Measurements from ENCODE around the gene KLK15.

DNA sequence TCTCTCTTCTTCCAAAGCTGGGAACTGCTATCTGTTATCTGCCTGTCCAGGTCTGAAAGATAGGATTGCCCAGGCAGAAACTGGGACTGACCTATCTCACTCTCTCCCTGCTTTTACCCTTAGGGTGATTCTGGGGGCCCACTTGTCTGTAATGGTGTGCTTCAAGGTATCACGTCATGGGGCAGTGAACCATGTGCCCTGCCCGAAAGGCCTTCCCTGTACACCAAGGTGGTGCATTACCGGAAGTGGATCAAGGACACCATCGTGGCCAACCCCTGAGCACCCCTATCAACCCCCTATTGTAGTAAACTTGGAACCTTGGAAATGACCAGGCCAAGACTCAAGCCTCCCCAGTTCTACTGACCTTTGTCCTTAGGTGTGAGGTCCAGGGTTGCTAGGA is 26.5 kb upstream of the KLK15 start:
- TF ChIP-seq, protein P1, sequence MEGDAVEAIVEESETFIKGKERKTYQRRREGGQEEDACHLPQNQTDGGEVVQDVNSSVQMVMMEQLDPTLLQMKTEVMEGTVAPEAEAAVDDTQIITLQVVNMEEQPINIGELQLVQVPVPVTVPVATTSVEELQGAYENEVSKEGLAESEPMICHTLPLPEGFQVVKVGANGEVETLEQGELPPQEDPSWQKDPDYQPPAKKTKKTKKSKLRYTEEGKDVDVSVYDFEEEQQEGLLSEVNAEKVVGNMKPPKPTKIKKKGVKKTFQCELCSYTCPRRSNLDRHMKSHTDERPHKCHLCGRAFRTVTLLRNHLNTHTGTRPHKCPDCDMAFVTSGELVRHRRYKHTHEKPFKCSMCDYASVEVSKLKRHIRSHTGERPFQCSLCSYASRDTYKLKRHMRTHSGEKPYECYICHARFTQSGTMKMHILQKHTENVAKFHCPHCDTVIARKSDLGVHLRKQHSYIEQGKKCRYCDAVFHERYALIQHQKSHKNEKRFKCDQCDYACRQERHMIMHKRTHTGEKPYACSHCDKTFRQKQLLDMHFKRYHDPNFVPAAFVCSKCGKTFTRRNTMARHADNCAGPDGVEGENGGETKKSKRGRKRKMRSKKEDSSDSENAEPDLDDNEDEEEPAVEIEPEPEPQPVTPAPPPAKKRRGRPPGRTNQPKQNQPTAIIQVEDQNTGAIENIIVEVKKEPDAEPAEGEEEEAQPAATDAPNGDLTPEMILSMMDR (IDR thresholded peaks at IDR 0.05; ENCODE audit: poor library complexity, severe bottlenecking), result no peak
- TF ChIP-seq EZH2 (IDR thresholded peaks at IDR 0.05; ENCODE audit: borderline replicate concordance, insufficient read depth, low read length, poor library complexity, severe bottlenecking) (no peak), POLR2AphosphoS5 (IDR thresholded peaks at IDR 0.05) (no peak), TAF1 (IDR thresholded peaks at IDR 0.05; ENCODE audit: low read depth) (no peak), SMC3 (conservative IDR thresholded peaks at IDR 0.05; ENCODE audit: poor library complexity) (no peak)

Data from neural cell (in vitro differentiated cells).